Iris pigment epithelial cell (primary cell): ENCODE results near the gene TMEM255B.
A peak's percentile ranks its signal among the peaks of the same experiment; 100 is the strongest.
"Not testable (repeated sequence)": the region's sequence is repeated elsewhere in the genome, so short reads cannot be mapped to it uniquely, and the experiment has no call there.

Experiments
- DNase-seq: peaks from one replicate; pipeline ENCODE4 v3.0.0-alpha.2; 2011; ENCODE audit warnings: low read depth

Gene TMEM255B

DNA sequence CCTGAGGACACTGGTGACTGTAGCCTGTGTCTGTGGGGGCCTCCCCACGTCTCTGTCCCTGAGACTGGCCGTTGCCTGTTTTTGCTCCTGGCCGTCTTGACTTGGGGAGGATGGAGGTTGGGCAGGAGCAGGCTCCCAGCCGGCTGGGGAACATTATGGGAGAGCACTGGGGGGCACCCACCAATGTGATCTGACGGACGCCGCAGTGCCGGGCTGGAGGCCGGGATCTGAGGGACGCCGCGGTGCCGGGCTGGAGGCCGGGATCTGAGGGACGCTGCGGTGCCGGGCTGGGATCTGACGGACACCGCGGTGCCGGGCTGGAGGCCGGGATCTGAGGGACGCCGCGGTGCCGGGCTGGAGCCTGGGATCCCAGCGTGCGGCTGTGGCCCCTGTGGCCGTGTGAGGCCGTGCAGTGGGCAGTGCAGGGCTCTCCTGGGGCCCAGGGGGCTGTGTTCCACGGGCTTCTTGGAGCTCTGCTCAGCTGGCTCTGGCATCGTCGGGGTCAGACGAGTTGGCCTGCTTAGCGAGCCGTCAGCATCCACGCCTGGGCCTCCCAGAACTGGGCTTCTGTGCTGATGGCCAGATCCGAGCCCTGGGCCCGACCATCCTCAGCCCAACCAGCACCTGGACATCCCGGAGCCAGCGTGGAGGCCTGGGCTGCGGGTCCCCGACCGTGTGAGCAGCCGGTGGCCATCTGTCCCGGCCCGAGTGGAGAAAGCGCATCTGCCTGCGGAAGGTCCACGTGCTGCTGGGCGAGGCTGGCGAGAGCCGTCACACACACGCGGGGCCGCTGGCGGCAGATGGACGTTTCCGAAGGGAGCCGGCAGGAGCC, 59.0 kb downstream of the TMEM255B start:
- no peak for DNase-seq

DNA sequence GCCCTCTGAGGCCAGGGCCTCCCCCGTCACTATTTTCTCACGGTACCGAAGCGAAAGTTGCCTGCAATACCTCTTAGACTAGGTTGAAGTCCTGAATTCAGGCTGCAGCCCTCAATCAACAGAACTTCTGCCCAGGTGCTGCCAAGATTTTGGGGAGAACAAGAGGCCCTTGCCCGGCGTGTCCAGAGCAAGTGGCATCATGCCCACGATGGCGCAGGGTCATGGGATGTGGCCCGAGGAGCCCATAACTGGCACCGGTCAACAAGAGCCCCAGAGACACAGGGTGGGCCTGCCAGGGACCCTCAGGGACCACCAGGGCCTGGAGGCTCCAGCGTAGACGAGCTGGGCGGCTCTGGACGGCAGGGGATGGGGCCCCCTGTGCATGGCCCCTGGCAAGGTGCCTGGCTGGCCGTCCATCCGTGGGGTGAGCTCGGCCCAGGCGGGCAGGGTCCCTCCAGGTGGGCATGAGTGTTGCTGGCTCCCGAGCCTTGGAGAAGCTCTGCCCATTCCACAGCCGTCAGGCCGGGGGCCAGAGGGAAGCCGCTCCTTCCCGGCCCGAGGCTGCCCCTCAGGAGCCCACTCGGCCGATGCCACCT, 59.8 kb downstream of the TMEM255B start:
- no peak for DNase-seq

DNA sequence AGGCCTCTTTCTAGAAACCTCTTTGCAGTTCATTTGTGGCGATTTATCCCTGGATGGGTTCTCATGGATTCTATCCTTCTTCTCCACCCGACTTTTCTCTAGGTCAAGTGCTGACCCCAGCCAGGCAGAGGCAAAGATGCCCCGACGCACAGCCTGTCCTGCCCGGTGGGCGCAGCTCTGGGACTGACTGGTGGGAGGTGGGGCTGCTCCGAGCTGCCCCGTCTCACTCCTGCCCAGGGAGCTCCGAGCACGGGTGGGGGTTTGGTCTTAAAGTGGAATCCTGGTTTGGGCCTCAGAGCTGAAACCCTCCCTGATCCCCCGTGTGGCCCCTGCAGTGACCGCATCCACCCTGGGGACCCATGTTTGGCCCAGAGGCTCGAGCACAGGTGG, 60.3 kb downstream of the TMEM255B start:
- no peak for DNase-seq

DNA sequence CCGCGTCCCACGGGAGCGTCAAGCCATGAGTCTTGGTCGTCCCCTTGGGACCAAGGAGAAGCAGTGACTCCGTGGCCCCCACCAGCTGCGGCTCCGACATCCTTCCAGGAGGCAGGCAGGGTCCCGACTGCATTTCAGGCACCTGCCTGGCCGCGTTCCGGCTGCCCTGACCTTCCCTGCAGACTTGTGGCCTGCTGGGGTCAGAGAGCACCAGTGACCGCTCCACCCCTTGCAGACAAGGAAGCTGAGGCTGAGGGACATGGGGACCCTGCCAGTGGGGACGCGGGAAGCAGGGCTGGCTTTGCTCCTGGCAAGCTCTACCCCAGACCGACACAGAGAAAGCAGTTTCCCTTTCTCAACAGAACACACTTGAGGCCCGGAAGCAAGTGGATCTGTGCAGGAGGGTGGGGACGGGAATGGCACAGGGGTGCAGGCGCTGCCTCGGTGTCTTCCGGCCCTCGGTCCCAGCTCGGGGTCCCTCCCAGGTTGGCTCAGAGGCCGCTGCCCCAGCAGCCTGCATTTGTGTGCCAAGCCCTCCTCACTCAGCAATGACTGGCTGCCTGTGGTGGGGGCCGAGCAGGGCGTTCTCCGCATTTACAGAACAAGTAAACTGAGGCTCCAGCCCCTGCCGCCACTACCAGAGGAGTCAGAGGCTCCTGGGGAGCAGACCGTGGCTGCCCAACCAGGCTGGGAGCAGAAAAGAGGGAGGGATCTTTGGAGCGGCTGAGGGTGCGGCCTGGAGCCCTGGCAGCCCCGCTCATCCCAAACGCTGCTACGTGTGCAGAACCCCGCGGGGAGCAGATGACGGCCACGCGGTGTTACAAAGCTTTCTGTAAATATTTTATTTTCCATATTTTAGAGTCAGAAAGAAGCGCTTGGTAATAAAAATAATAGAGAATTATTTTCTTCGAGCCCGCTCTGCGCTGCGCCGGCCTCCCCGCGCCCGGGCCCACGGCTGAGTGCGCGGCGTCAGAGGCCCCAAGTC, 61.0 kb downstream of the TMEM255B start:
- no peak for DNase-seq

DNA sequence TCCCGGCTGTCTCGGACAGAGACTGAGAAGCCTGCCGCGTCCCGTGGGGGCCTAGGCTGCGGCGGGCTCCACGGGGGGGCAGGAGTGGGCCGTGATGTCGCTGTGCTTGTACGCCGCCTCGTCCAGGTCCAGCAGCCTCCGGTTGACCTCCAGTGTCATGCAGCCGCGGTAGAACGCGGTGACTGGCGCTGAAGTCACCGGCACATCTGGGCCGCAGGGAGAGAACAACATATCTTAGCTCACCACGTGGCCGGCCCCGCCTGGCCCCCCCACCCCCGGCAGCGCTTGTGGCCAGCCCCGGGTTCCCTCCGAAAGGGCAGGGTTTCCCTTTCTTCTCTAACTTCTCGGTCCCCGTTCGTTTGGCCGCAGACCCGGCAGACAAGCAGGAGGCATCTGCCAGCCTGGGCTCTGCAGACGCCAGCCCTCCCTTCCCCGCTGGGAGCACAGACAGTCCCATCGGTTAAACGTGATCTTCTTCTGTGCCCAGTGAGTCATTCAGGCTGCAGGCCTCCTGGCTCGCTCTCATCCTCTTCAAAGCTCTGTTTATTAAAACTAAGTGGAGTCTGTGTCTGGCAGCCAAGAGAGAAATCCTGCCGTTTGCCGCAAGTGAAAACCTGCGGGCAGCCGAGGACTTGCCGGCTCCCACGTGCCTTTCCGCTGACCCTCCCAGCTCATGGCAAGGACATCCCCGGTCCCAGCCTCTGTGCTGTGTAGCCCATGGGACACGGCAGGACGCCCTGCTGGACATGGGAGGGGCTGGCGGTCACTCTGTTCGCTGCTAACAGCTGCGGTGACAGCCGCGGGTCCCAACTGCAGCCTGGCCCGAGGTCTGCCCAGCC, 62.0 kb downstream of the TMEM255B start:
- DNase-seq, result peak; percentile 97

DNA sequence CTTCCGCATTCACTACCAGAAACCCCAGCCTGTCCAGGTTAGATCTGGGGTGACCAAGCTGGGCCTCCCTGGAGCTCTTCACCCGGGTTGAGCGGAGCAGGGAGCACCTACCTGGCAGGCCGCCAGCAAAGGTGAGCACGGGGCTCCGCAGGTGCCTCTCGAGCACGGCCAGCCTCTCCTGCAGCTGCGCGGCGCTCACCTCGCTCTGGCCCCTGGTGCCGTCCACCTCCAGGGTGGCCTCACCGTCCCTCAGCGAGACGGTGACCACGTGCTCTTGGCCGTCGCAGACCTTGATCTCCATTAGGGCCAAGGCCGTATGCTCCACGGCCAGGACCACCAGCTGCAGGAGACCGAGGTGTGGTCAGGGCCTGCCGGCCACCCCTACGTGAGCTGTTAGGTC, 62.8 kb downstream of the TMEM255B start:
- no peak for DNase-seq

DNA sequence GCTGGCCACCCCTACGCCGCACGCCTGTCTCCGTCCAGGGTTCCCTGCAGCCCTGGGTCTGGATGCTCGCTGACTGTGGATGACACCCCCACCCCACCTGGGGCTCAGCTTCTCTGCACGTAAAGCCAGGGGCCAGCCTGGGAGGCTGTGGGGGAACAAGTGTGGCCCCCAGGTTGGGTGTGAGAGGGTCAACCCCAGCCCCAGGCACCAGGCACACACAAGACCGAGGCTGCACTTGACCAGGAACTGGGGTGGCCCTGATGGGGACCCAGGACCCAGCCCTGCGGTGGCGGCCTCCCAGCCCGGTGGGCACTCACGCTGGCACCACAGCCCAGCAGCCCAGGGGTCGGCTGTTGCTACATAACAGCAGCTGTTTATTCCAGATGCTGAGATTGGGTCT, 63.2 kb downstream of the TMEM255B start:
- no peak for DNase-seq

DNA sequence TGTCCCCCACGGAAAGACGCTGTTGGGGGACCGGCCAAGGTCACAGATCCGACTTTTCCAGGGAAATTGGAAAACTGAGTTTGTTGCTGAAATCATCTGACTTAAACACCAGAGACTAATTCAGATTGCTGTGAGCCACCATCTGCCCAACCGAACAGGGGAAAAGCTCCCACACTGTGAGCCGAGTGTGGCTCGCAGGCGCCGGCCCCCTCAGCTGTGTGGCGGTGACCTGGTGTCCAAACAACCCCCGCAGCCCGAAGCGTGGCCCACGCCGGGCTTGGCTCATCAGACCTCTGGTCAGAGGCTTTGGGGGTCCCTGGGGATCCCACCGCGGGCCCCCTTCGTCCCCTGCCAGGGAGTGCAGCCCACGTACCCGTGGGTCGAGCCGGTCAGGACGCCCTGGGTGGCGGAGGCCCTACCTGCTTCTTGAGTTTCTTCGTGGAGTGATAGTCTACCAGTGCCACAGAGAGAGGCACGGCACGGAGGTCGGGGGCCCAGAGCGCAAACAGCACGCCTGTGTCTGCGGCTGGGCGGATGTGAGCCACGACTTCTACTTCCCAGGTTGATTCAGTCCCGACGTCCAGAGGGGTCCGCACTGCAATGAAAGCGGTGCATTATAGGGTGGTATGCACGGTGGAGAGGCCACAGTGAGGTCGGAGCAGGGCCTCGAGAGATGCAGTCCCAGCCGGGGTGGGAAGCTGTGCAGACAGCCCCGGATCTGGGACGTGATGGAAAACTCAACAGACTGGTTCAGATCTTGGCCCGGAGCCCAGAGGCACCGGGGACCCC, 64.1 kb downstream of the TMEM255B start:
- no peak for DNase-seq

DNA sequence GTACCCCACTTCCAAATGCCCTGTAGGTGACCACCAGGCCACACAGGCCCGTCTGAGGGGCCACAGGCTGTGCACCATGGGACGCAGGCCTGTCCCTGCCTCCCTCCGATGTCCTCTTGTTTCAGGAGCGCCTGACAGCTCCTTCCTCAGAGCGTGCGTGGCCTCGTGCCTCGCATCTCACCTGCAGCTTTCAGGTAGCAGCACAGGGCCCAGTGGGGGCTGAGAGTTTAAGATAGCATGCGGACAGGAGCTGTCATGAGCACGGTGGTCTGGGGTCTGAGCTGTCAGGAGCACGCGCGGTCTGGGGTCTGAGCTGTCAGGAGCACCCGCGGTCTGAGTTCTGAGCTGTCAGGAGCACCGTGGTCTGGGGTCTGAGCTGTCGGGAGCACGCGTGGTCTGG, 64.7 kb downstream of the TMEM255B start:
- DNase-seq, result no peak

DNA sequence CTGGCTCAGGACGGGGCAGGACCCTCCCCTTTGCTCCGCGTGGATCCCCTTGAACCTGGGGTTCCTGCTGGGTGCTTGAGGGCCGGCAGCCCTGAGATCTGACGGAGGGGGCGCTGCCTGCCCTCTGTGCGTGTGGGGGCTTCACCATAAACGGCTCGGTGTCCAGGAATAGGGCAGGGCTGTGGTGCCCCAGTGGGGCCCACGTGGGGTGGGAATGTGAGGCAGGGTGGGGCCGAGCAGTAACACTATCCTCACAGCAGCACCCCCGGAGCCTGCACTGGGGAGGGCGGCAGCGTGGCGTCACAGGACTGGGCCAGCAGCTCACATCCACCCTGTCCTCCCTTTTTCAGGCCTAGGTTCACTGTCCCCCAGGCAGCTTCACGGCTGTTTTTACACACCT, 66.8 kb downstream of the TMEM255B start:
- no peak for DNase-seq

DNA sequence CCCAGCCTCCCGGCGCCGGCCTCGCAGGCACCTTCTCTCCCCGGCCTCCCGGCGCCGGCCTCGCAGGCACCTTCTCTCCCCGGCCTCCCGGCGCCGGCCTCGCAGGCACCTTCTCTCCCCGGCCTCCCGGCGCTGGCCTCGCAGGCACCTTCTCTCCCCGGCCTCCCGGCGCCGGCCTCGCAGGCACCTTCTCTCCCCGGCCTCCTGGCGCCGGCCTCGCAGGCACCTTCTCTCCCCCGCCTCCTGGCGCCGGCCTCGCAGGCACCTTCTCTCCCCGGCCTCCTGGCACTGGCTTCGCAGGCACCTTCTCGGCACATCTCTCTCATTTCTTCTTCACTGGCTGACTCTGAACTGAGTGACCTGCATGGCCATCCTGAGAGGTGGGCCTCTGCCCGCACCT, 67.4 kb downstream of the TMEM255B start:
- DNase-seq, result not testable (repeated sequence)

DNA sequence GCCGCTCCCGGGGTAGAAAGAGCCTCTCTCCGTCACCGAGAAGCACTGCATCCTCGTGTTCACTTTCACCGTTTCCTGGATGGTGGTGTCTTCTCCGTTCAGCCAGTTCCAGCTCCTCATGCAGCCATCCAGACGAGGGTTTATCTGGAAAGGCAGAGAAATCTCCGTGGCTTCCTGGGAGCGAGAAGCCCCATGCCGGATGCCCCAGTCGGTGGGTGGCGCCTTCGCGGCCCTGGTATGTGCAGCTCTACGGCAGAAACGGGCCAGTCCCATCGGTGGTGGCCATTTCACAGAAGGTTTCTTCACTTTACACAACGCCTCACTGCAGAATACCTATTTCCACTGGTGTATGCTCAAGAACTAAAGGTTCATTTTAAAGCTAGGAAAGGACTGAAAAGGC, 68.0 kb downstream of the TMEM255B start:
- no peak for DNase-seq

DNA sequence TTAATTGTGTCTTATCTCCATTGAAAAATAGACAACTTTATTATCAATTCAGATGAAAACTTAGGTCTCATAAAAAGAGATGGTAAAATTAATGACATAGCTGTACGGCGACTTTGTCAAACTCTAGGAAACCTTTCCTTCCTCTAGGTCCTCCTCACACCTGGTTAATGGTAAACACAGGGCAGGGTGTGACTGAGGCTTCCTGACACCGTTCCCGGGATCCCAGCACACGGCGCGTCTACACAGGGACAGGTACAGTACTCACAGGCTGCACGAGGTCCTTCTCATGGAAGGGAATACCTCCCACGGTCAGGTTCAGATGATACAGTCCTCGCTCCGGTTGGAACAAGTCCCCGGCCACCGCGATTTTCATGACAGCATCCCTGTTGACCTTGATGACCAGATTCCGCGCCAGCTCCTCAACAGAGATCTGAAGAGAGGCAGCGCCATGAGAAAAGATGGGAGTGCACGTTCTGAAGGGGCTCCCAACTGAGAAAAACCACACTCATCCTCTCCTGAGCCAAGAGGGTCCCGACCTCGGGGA, 69.3 kb downstream of the TMEM255B start:
- no peak for DNase-seq

DNA sequence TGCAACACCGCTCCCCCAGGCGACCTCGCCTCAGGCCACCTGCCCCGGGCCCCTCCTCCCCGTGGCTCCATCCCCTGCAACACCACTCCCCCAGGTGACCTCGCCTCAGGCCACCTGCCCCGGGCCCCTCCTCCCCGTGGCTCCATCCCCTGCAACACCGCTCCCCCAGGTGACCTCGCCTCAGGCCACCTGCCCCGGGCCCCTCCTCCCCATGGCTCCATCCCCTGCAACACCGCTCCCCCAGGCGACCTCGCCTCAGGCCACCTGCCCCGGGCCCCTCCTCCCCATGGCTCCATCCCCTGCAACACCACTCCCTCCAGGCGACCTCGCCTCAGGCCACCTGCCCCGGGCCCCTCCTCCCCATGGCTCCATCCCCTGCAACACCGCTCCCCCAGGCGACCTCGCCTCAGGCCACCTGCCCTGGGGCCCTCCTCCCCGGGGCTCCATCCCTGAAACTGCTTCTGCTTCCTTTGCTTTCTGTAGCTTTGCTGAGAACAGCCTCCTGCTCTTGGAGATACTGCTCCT, 71.5 kb downstream of the TMEM255B start:
- not testable (repeated sequence) for DNase-seq

DNA sequence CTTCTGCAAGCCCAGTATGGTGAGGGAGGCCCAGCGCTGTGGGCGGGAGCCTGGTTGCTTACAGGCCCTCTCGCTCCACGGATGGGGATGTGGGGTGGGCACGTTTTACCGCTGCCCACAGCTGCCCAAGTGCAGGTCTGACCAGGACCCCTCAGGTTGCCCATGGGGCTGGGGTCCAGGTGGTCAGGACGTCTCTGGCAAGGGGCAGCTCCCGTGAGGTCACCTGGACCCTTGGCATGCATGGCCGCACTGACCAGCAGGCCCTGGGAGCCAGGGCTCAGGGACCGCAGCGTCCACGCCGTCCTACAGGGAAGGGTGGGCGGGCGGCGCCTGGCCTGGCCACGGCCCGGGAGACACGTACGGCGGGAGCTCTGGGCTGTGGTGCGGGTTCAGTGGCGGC, 72.0 kb downstream of the TMEM255B start:
- DNase-seq, result no peak

DNA sequence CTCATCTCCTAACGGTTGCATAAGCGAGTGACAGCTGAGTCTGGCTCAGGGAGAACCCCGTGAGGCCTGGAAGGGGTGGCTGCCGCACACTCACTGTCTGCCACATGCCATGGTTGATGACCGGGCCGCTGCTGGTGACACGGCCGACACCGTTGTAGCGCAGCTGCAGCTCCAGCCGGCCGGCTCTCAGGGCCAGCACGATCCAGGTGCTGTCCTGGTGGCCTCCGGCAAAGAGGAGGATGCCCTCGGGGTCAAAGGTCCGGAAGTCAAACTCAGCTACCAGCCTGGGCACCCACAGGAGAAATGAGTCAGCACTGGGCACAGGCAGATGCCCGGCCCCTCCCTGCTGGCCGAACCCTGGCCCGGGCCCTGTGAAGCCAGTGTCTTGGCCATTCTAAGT, 73.2 kb downstream of the TMEM255B start:
- DNase-seq, result no peak

DNA sequence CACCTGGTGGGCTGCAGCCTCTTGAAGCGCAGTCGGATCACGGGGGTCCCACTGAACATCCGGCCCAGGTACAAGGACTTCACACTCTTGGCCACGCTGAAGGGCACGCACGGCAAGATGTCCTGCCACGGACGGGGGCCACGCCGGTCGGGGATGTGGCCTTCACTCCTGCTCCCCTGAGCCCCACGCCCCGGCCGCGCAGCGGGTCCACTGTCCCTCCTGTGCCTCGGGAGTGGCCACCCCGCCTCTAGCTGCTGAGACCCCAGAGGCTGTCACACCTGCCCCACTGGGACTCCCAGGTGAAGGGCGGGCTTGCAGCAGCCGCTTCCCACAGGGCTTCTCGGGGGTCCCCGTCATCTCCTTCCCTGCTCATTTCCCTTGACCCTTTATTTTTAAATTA, 73.6 kb downstream of the TMEM255B start:
- DNase-seq, result no peak

DNA sequence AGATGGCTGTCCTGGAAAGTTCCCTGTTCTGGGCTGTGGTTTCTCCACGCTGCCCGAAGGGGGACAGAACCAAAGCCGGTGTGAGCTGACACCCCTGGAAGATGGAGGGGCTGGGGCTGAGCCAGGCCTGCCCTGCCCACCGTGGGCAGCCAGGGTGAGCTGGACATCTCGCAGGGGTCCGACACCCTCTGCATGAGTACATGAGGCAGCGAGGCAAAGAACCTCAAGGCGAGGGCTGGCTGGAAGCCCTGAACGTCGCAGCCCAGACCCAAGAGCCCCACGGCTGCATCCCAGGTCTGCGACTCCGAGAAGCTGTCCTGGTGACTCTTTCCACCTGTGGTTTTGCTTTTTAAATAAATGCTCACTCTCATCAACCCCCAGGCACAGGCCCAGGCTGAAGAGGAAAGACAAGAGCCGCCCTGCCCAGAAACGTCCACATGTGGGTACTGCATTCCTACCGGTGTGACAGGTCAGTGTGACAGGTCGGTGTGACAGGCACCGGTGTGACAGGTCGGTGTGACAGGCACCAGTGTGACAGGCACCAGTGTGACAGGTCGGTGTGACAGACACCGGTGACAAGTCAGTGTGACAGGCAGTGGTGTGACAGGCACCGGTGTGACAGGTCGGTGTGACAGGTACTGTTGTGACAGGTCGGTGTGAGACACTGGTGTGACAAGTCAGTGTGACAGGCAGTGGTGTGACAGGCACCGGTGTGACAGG, 74.2 kb downstream of the TMEM255B start:
- no peak for DNase-seq

DNA sequence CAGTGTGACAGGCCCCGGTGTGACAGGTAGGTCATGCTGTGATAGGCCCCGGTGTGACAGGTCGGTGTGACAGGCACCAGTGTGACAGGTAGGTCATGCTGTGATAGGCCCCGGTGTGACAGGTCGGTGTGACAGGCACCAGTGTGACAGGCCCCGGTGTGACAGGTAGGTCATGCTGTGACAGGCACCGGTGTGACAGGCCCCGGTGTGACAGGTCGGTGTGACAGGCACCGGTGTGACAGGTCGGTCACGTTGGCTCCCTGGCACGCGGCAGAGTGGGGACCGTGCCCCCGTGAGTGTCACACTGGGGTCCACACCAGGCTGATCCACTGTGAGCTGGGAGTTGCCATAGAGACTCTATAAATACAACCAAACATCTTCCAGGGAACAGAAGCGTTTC, 75.0 kb downstream of the TMEM255B start:
- not testable (repeated sequence) for DNase-seq
